Liver (tissue), 9 donors: ENCODE results near the gene MYL7. TPM values are rescaled to one million over a fixed set of nuclear protein-coding genes. Genes with fewer than 3 reads are reported as not detected.

ENCODE experiments used
- DNase-seq: peaks from one replicate; pipeline ENCODE4 v3.0.0-alpha.2; 2017; ENCODE audit warnings: low spot score
- H3K27ac ChIP-seq, 2 donors: one replicate each; pipeline ENCODE4 v1.7.0; 2013; ENCODE audit warnings: inconsistent platforms in 2 of 2, low read length in 2 of 2, control low read depth in 1 of 2, low read depth in 1 of 2, mild to moderate bottlenecking in 1 of 2
- H3K27me3 ChIP-seq, 4 donors: one replicate each; pipeline versions ENCODE4 v1.6.1 to v1.7.0; 2013; ENCODE audit warnings: low read length in 3 of 4, inconsistent platforms in 1 of 4, mild to moderate bottlenecking in 1 of 4, moderate library complexity in 1 of 4; ENCODE audit not compliant: control insufficient read depth in 4 of 4, insufficient read depth in 4 of 4
- H3K36me3 ChIP-seq, 4 donors: one replicate each; pipeline versions ENCODE4 v1.6.1 to v1.7.0; 2013; ENCODE audit warnings: low read length in 3 of 4, mild to moderate bottlenecking in 3 of 4, low read depth in 1 of 4, moderate library complexity in 1 of 4; ENCODE audit not compliant: control insufficient read depth in 4 of 4, insufficient read depth in 3 of 4
- H3K4me1 ChIP-seq, 4 donors: one replicate each; pipeline versions ENCODE4 v1.6.1 to v1.7.0; 2013; ENCODE audit warnings: low read length in 3 of 4, mild to moderate bottlenecking in 3 of 4, moderate library complexity in 1 of 4; ENCODE audit not compliant: control insufficient read depth in 4 of 4, insufficient read depth in 4 of 4
- H3K4me3 ChIP-seq, 3 donors: one replicate each; pipeline versions ENCODE4 v1.6.1 to v1.7.0; 2013; ENCODE audit warnings: low read length in 3 of 3, control low read depth in 1 of 3, low read depth in 1 of 3, mild to moderate bottlenecking in 1 of 3
- H3K9ac ChIP-seq, 2 donors: one replicate each; pipeline ENCODE4 v1.7.0; 2013; ENCODE audit warnings: low read length in 2 of 2, mild to moderate bottlenecking in 2 of 2, moderate library complexity in 2 of 2, control low read depth in 1 of 2, low read depth in 1 of 2
- H3K9me3 ChIP-seq, 4 donors: one replicate each; pipeline versions ENCODE4 v1.6.1 to v1.7.0; 2013; ENCODE audit warnings: low read length in 3 of 4; ENCODE audit not compliant: control insufficient read depth in 4 of 4
- ATF3 ChIP-seq: IDR thresholded peaks from 2 replicates; pipeline ENCODE4 v1.6.1; 2016; ENCODE audit warnings: antibody characterized with exemption
- CTCF ChIP-seq: fragments of 150-350 bp; IDR thresholded peaks from 2 replicates; pipeline ENCODE4 v1.5.1; 2017; ENCODE audit warnings: improper control_type of control experiment, low read depth, low read length; ENCODE audit not compliant: missing input control
- EGR1 ChIP-seq, 2 donors: IDR thresholded peaks; 2 replicates each; pipeline ENCODE4 v1.6.1; 2016 to 2018; ENCODE audit warnings: antibody characterized with exemption in 2 of 2, low read depth in 2 of 2
- GABPA ChIP-seq, 2 donors: IDR thresholded peaks in 1 of 2; conservative IDR thresholded peaks in 1 of 2; 2 replicates each; pipeline ENCODE4 v1.6.1; 2016; ENCODE audit warnings: antibody characterized with exemption in 2 of 2, mild to moderate bottlenecking in 1 of 2, moderate library complexity in 1 of 2
- HNF4A ChIP-seq, 2 donors: conservative IDR thresholded peaks; 2 replicates each; pipeline ENCODE4 v1.6.1; 2016; ENCODE audit warnings: antibody characterized with exemption in 2 of 2, mild to moderate bottlenecking in 2 of 2
- HNF4G ChIP-seq: IDR thresholded peaks from 2 replicates; pipeline ENCODE4 v1.6.1; 2016; ENCODE audit warnings: antibody characterized with exemption
- JUND ChIP-seq, 2 donors: IDR thresholded peaks; 2 replicates each; pipeline ENCODE4 v1.6.1; 2016; ENCODE audit warnings: antibody characterized with exemption in 2 of 2
- MAX ChIP-seq: IDR thresholded peaks from 2 replicates; pipeline ENCODE4 v1.6.1; 2016; ENCODE audit warnings: antibody characterized with exemption
- NR2F2 ChIP-seq: IDR thresholded peaks from 2 replicates; pipeline ENCODE4 v1.6.1; 2016; ENCODE audit warnings: antibody characterized with exemption
- RAD21 ChIP-seq, 2 donors: IDR thresholded peaks; 2 replicates each; pipeline ENCODE4 v1.6.1; 2016; ENCODE audit warnings: antibody characterized with exemption in 2 of 2, mild to moderate bottlenecking in 2 of 2
- RXRA ChIP-seq, 2 donors: IDR thresholded peaks; 2 replicates each; pipeline ENCODE4 v1.6.1; 2017 to 2018; ENCODE audit warnings: antibody characterized with exemption in 2 of 2, mild to moderate bottlenecking in 1 of 2
- SP1 ChIP-seq: IDR thresholded peaks from 2 replicates; pipeline ENCODE4 v1.6.1; 2018; ENCODE audit warnings: antibody characterized with exemption, mild to moderate bottlenecking
- TAF1 ChIP-seq: conservative IDR thresholded peaks from 2 replicates; pipeline ENCODE4 v1.6.1; 2016; ENCODE audit warnings: antibody characterized with exemption, mild to moderate bottlenecking
- YY1 ChIP-seq: IDR thresholded peaks from 2 replicates; pipeline ENCODE4 v1.6.1; 2016; ENCODE audit warnings: antibody characterized with exemption, mild to moderate bottlenecking
- ZBTB33 ChIP-seq: IDR thresholded peaks from 2 replicates; pipeline ENCODE4 v1.6.1; 2016; ENCODE audit warnings: antibody characterized with exemption
- WGBS: extraction: QIAGEN DNeasy Blood & Tissue Kit; methylation state at CpG from one replicate; pipeline ENCODE4 v1.1.7; 2013; 5-methylcytosine and 5-hydroxymethylcytosine counted together
- polyA plus RNA-seq, 2 donors: library from polyadenylated mRNA; stranded (reverse) in 1 of 2; unstranded in 1 of 2; fragments of 200-250 nt in 1 of 2; fragments of >200 nt in 1 of 2; fragmentation: Nextera tagmentation in 1 of 2; extraction: Ambion mirVana in 1 of 2; gene quantifications; one replicate each; pipeline versions ENCODE4 v1.2.1 to v1.2.3, GENCODE V29; 2013 to 2015
- total RNA-seq, 2 donors: library from RNA; depleted of rRNA; stranded (reverse); fragments of >200 nt; gene quantifications; one replicate each; pipeline ENCODE4 v1.2.3, GENCODE V29; 2014
- donor health status: healthy.
- donor health status: healthy.
- donor health status: healthy.
- donor health status: healthy.
- donor health status: healthy.

MYL7 gene
- total and polyA plus RNA-seq, 4 donors = not detected

GRCh38 chr7:44140341-44140740 is 791 bp downstream of the MYL7 start:
- H3K27ac ChIP-seq = no peak overlapping the region
- no peaks in the 10 kb centered on the region for H3K27me3 ChIP-seq
- no peak for TF ChIP-seq TAF1
- TF ChIP-seq ZBTB33 = no peak
- TF ChIP-seq SP1 = no peak
- no peak for TF ChIP-seq ATF3
- no peak for TF ChIP-seq MAX
- no peak overlapping the region for H3K9ac ChIP-seq
- H3K4me3 ChIP-seq = no peak overlapping the region
- H3K9me3 ChIP-seq = no peaks in the 10 kb centered on the region
- DNase-seq = no peak
- no peaks in the 10 kb centered on the region for H3K4me1 ChIP-seq
- peaks cover 0 to 2% (median 0%) of the 10 kb centered on the region in 4 donors for H3K36me3 ChIP-seq
- 91% methylated on average over 10 of the region's 10 CpGs for WGBS

GRCh38 chr7:44139311-44140010 is 1.7 kb downstream of the MYL7 start:
- Histone ChIP-seq H3K9ac (no peak overlapping the region), H3K4me1 (no peaks in the 10 kb centered on the region), H3K27ac (no peak overlapping the region), H3K9me3 (no peaks in the 10 kb centered on the region), H3K36me3 (peaks cover 0 to 2% (median 0%) of the 10 kb centered on the region in 4 donors), H3K4me3 (no peak overlapping the region), H3K27me3 (no peaks in the 10 kb centered on the region)
- TF ChIP-seq GABPA (IDR thresholded peaks at IDR 0.05 in 1 of 2, conservative IDR thresholded peaks at IDR 0.05 in 1 of 2) (no peak), YY1 (no peak), MAX (no peak), RAD21 (IDR thresholded peaks at IDR 0.05) (no peak), SP1 (no peak), NR2F2 (no peak), HNF4A (conservative IDR thresholded peaks at IDR 0.05) (no peak), JUND (IDR thresholded peaks at IDR 0.05) (no peak), EGR1 (IDR thresholded peaks at IDR 0.05; ENCODE audit: low read depth in 2 of 2) (no peak), CTCF (no peak), ZBTB33 (no peak), RXRA (IDR thresholded peaks at IDR 0.05) (no peak), ATF3 (no peak), HNF4G (no peak)
- DNase-seq = no peak
- 91% methylated on average over 14 of the region's 14 CpGs for WGBS
